NB4 (cell line): ENCODE results near the gene CTNND2.

Experiments used
- CTCF ChIP-seq: IDR thresholded peaks from one replicate; pipeline ENCODE4 v1.5.1; 2012; ENCODE audit warnings: low read depth, low read length
- MYC ChIP-seq: IDR thresholded peaks from 2 replicates; pipeline ENCODE4 v1.6.1; 2011; ENCODE audit warnings: low read depth, low read length
- POLR2A ChIP-seq: IDR thresholded peaks from 2 replicates; pipeline ENCODE4 v1.6.1; 2011; ENCODE audit warnings: mild to moderate bottlenecking; ENCODE audit not compliant: insufficient read length; ENCODE audit errors: extremely low read depth

GRCh38 chr5:11305245-11305644, 599.0 kb downstream of the CTNND2 start:
- TF ChIP-seq CTCF (no peak), MYC (no peak), POLR2A (no peak)
